ENCODE data around the gene ATP8A1.

DNA sequence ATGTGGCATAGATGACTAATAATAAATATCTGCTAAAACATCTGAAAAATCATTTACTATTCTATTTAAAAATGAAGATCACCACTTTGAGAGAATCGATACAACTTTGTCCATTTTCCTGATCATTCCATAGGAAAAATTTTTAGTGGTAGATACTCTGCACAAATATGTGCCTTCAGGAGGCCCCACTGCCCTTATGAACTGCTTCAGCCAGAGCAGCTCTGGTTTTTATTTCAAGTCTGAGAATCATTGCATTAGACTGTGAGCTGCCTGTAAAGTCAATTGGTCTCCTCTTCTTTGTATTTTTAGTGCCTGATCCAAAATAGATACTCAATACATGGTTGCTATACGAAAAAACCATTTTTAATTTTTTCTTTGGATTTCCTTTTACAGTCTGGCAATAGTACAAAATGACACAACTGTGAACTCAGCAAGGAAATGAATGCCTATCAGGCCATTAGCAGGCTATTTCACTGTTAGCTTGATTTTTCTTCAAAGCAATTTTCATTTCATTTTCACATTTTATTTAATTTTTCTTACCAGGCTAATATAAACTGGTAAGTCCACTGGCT lies 190.5 kb downstream of the ATP8A1 start:
- TF ChIP-seq, protein P1, sequence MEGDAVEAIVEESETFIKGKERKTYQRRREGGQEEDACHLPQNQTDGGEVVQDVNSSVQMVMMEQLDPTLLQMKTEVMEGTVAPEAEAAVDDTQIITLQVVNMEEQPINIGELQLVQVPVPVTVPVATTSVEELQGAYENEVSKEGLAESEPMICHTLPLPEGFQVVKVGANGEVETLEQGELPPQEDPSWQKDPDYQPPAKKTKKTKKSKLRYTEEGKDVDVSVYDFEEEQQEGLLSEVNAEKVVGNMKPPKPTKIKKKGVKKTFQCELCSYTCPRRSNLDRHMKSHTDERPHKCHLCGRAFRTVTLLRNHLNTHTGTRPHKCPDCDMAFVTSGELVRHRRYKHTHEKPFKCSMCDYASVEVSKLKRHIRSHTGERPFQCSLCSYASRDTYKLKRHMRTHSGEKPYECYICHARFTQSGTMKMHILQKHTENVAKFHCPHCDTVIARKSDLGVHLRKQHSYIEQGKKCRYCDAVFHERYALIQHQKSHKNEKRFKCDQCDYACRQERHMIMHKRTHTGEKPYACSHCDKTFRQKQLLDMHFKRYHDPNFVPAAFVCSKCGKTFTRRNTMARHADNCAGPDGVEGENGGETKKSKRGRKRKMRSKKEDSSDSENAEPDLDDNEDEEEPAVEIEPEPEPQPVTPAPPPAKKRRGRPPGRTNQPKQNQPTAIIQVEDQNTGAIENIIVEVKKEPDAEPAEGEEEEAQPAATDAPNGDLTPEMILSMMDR (IDR thresholded peaks at IDR 0.05; ENCODE audit: borderline replicate concordance, extremely low read depth, low read length, poor library complexity, severe bottlenecking), result no peak
- TF ChIP-seq EZH2 (IDR thresholded peaks at IDR 0.05; ENCODE audit: borderline replicate concordance, low read depth, low read length, severe bottlenecking), result no peak
